H1 (cell line): ENCODE results near the gene FAM221B. TPM values are rescaled to one million over a fixed set of nuclear protein-coding genes. Genes with fewer than 3 reads are reported as not detected.

ENCODE experiments used
- CTCF ChIA-PET: fragments of 300-600 bp; sonication (Branson Sonifier 250); formaldehyde crosslinking; loops from one replicate; lab custom pipeline; 2021; ENCODE audit not compliant: partially characterized antibody; lab: Charles Lee
- POLR2A ChIA-PET: fragments of 300-600 bp; sonication (Branson Sonifier 250); formaldehyde crosslinking; loops from one replicate; lab custom pipeline; 2021; ENCODE audit warnings: inconsistent platforms; ENCODE audit not compliant: partially characterized antibody; lab: Charles Lee
- DNase-seq, 2 experiments: peaks; one replicate each; pipeline versions ENCODE4 v3.0.0 to v3.0.0-alpha.2; 2010 to 2022; ENCODE audit warnings: low spot score in 2 of 2, low read depth in 1 of 2, mixed read lengths in 1 of 2
- FAIRE-seq: peaks from 2 replicates; lab custom pipeline; 2011; peaks lifted over from hg19 to GRCh38; lab: Jason Lieb, UNC
- H2AFZ ChIP-seq: 2 replicates; pipeline ENCODE4 v1.8.1; 2012; ENCODE audit warnings: low read length, inconsistent platforms
- H2AK5ac ChIP-seq: 2 replicates; pipeline ENCODE4 v1.6.1; 2013; ENCODE audit warnings: low read depth, low read length
- H2BK120ac ChIP-seq: replicated peaks from 2 replicates; pipeline ENCODE3; 2013; ENCODE audit warnings: low read depth, low read length, inconsistent platforms
- H2BK12ac ChIP-seq: 2 replicates; pipeline ENCODE4 v1.6.1; 2013; ENCODE audit warnings: low read depth, low read length
- H2BK15ac ChIP-seq: 2 replicates; pipeline ENCODE4 v1.6.1; 2013; ENCODE audit warnings: low read length
- H2BK20ac ChIP-seq: 2 replicates; pipeline ENCODE4 v1.6.1; 2013; ENCODE audit warnings: low read length
- H2BK5ac ChIP-seq: 2 replicates; pipeline ENCODE4 v1.6.1; 2013; ENCODE audit warnings: low read depth, low read length
- H3K14ac ChIP-seq: 2 replicates; pipeline ENCODE4 v1.6.1; 2013; ENCODE audit warnings: inconsistent platforms; ENCODE audit not compliant: insufficient read length
- H3K18ac ChIP-seq: 2 replicates; pipeline ENCODE4 v1.6.1; 2013; ENCODE audit warnings: low read length; ENCODE audit errors: extremely low read depth
- H3K23ac ChIP-seq: 2 replicates; pipeline ENCODE4 v1.6.1; 2013; ENCODE audit warnings: inconsistent platforms; ENCODE audit not compliant: insufficient read length
- H3K23me2 ChIP-seq: 2 replicates; pipeline ENCODE4 v1.6.1; 2013; ENCODE audit warnings: low read depth, low read length
- H3K27ac ChIP-seq: 2 replicates; pipeline ENCODE4 v1.6.1; 2011; ENCODE audit warnings: low read depth, low read length, inconsistent platforms
- H3K27me3 ChIP-seq, 4 experiments: replicated peaks in 1 of 4; 1 replicate in 1 of 4; 2 replicates in 3 of 4; pipeline versions ENCODE4 v1.6.1 to v1.8.1; 2011 to 2013; ENCODE audit warnings: low read length in 3 of 4, mild to moderate bottlenecking in 3 of 4, inconsistent platforms in 2 of 4, mixed read lengths in 2 of 4, moderate library complexity in 1 of 4; ENCODE audit not compliant: control insufficient read depth in 3 of 4, insufficient read depth in 3 of 4; ENCODE audit errors: extremely low read depth in 1 of 4
- H3K36me3 ChIP-seq, 4 experiments: 2 replicates each; pipeline versions ENCODE4 v1.6.1 to v1.8.1; 2011 to 2013; ENCODE audit warnings: mild to moderate bottlenecking in 4 of 4, low read length in 3 of 4, moderate library complexity in 2 of 4, control low read depth in 1 of 4, inconsistent platforms in 1 of 4; ENCODE audit not compliant: insufficient read depth in 4 of 4, control insufficient read depth in 2 of 4
- H3K4ac ChIP-seq: replicated peaks from 2 replicates; pipeline ENCODE3; 2013; ENCODE audit warnings: low read length, low read depth, mixed read lengths, inconsistent platforms; ENCODE audit not compliant: insufficient read length
- H3K4me1 ChIP-seq, 4 experiments: replicated peaks in 1 of 4; 1 replicate in 1 of 4; 2 replicates in 3 of 4; pipeline versions ENCODE4 v1.6.1 to v1.8.1; 2011 to 2013; ENCODE audit warnings: low read length in 3 of 4, inconsistent platforms in 2 of 4, mixed read lengths in 1 of 4; ENCODE audit not compliant: insufficient read depth in 4 of 4, control insufficient read depth in 3 of 4
- H3K4me2 ChIP-seq, 2 experiments: 2 replicates each; pipeline versions ENCODE4 v1.6.1 to v1.8.1; 2011 to 2013; ENCODE audit warnings: low read depth in 2 of 2, low read length in 2 of 2, control low read depth in 1 of 2, inconsistent platforms in 1 of 2, mild to moderate bottlenecking in 1 of 2; ENCODE audit not compliant: insufficient read depth in 1 of 2
- H3K4me3 ChIP-seq, 4 experiments: fragments of 200-600, 300-600 bp in 1 of 4; sonication (generic), shearing (Covaris generic), sonication (Bioruptor Twin) in 1 of 4; 2 replicates each; pipeline versions ENCODE4 v1.5.1 to v1.8.1; 2011 to 2016; ENCODE audit warnings: low read length in 4 of 4, low read depth in 3 of 4, control low read depth in 2 of 4, inconsistent platforms in 2 of 4, mild to moderate bottlenecking in 2 of 4, mixed read lengths in 1 of 4, moderate library complexity in 1 of 4; ENCODE audit not compliant: insufficient read depth in 2 of 4; ENCODE audit errors: extremely low read depth in 1 of 4
- H3K56ac ChIP-seq: replicated peaks from 2 replicates; pipeline ENCODE3; 2013; ENCODE audit warnings: low read depth, mild to moderate bottlenecking, mixed read lengths, low read length, inconsistent platforms; ENCODE audit not compliant: insufficient read length
- H3K79me1 ChIP-seq: 2 replicates; pipeline ENCODE4 v1.6.1; 2013; ENCODE audit warnings: low read depth, low read length, control low read depth
- H3K79me2 ChIP-seq, 2 experiments: 2 replicates each; pipeline versions ENCODE4 v1.6.1 to v1.8.1; 2012 to 2013; ENCODE audit warnings: low read length in 2 of 2, mild to moderate bottlenecking in 2 of 2, inconsistent platforms in 1 of 2; ENCODE audit not compliant: insufficient read depth in 2 of 2, control insufficient read depth in 1 of 2
- H3K9ac ChIP-seq, 4 experiments: replicated peaks in 1 of 4; 1 replicate in 1 of 4; 2 replicates in 3 of 4; pipeline versions ENCODE4 v1.6.1 to v1.8.1; 2011 to 2013; ENCODE audit warnings: low read depth in 3 of 4, low read length in 3 of 4, control low read depth in 2 of 4, mild to moderate bottlenecking in 2 of 4, moderate library complexity in 2 of 4, inconsistent platforms in 1 of 4; ENCODE audit errors: extremely low read depth in 1 of 4
- H3K9me3 ChIP-seq, 2 experiments: 2 replicates each; pipeline versions ENCODE4 v1.6.1 to v1.8.1; 2012 to 2013; ENCODE audit warnings: mild to moderate bottlenecking in 2 of 2, moderate library complexity in 2 of 2, control low read depth in 1 of 2, inconsistent platforms in 1 of 2, low read depth in 1 of 2, low read length in 1 of 2, mixed read lengths in 1 of 2; ENCODE audit not compliant: insufficient read depth in 2 of 2
- H4K20me1 ChIP-seq, 2 experiments: replicated peaks in 1 of 2; 2 replicates each; pipeline versions ENCODE3 to v1.8.1; 2011 to 2013; ENCODE audit warnings: inconsistent platforms in 2 of 2, low read length in 2 of 2, mild to moderate bottlenecking in 1 of 2; ENCODE audit not compliant: insufficient read depth in 2 of 2, control insufficient read depth in 1 of 2
- H4K5ac ChIP-seq: 2 replicates; pipeline ENCODE4 v1.6.1; 2013; ENCODE audit warnings: low read length, low read depth, mixed read lengths, inconsistent platforms; ENCODE audit not compliant: insufficient read length
- H4K8ac ChIP-seq: 2 replicates; pipeline ENCODE4 v1.8.0; 2013; ENCODE audit warnings: mild to moderate bottlenecking, moderate library complexity, low read length, inconsistent platforms; ENCODE audit not compliant: insufficient read depth; ENCODE audit errors: extremely low read depth
- H4K91ac ChIP-seq: replicated peaks from 2 replicates; pipeline ENCODE3; 2013; ENCODE audit warnings: low read length, mixed read lengths, inconsistent platforms; ENCODE audit not compliant: insufficient read length
- BACH1 ChIP-seq: IDR thresholded peaks from 2 replicates; pipeline ENCODE4 v1.6.1; 2012; ENCODE audit warnings: low read length, improper control_type of control experiment
- CREB1 ChIP-seq: IDR thresholded peaks from 2 replicates; pipeline ENCODE4 v1.6.1; 2012; ENCODE audit warnings: inconsistent platforms
- EP300 ChIP-seq, 2 experiments: IDR thresholded peaks; 1 replicate in 1 of 2; 2 replicates in 1 of 2; pipeline ENCODE4 v1.6.1; 2011 to 2012; ENCODE audit warnings: low read depth in 2 of 2, low read length in 2 of 2, mild to moderate bottlenecking in 2 of 2, borderline replicate concordance in 1 of 2, inconsistent platforms in 1 of 2, moderate library complexity in 1 of 2
- HDAC2 ChIP-seq, 2 experiments: fragments of 300-600 bp in 1 of 2; sonication (generic) in 1 of 2; IDR thresholded peaks; 2 replicates each; pipeline ENCODE4 v1.6.1; 2011 to 2012; ENCODE audit warnings: low read depth in 2 of 2, low read length in 2 of 2, mild to moderate bottlenecking in 2 of 2, moderate library complexity in 2 of 2, borderline replicate concordance in 1 of 2, inconsistent platforms in 1 of 2
- JUND ChIP-seq: IDR thresholded peaks from 2 replicates; pipeline ENCODE4 v1.6.1; 2011; ENCODE audit warnings: mild to moderate bottlenecking, improper control_type of control experiment, low read length
- KDM1A ChIP-seq: fragments of 200-600, 300-600 bp; sonication (generic); IDR thresholded peaks from 2 replicates; pipeline ENCODE4 v1.7.1; 2016; ENCODE audit warnings: mild to moderate bottlenecking, low read length, borderline replicate concordance
- KDM5A ChIP-seq: fragments of 200-600 bp; IDR thresholded peaks from 2 replicates; pipeline ENCODE4 v1.7.1; 2012; ENCODE audit warnings: mild to moderate bottlenecking, low read length, inconsistent platforms, mixed read lengths
- NANOG ChIP-seq: IDR thresholded peaks from 2 replicates; pipeline ENCODE4 v1.6.1; 2011; ENCODE audit warnings: low read length, low read depth, mild to moderate bottlenecking, inconsistent platforms; ENCODE audit not compliant: insufficient read depth, poor library complexity, severe bottlenecking
- NRF1 ChIP-seq: IDR thresholded peaks from 2 replicates; pipeline ENCODE4 v1.6.1; 2011; ENCODE audit warnings: mild to moderate bottlenecking, low read depth, low read length, improper control_type of control experiment
- RFX5 ChIP-seq: IDR thresholded peaks from 2 replicates; pipeline ENCODE4 v1.6.1; 2011; ENCODE audit warnings: low read depth, low read length, improper control_type of control experiment, borderline replicate concordance
- SAP30 ChIP-seq: fragments of 300-600 bp; sonication (generic); IDR thresholded peaks from 2 replicates; pipeline ENCODE4 v1.7.1; 2012; ENCODE audit warnings: low read length, moderate library complexity, mild to moderate bottlenecking, inconsistent platforms; ENCODE audit not compliant: insufficient read depth, insufficient replicate concordance
- SP2 ChIP-seq: IDR thresholded peaks from 2 replicates; pipeline ENCODE4 v1.6.1; 2012; ENCODE audit warnings: mild to moderate bottlenecking, low read length, inconsistent platforms
- SUZ12 ChIP-seq: fragments of 200-600 bp; sonication (generic); IDR thresholded peaks from 2 replicates; pipeline ENCODE4 v1.6.1; 2012; ENCODE audit warnings: mild to moderate bottlenecking, inconsistent platforms, low read length, moderate library complexity, mixed read lengths
- TEAD4 ChIP-seq: IDR thresholded peaks from 2 replicates; pipeline ENCODE4 v1.6.1; 2012; ENCODE audit warnings: low read depth, low read length, inconsistent platforms, mixed read lengths
- WGBS, 2 experiments: shearing (Covaris generic) in 1 of 2; methylation state at CpG; one replicate each; pipeline versions ENCODE4 v1.1.6 to v1.1.7; 2013 to 2015; ENCODE audit warnings: low lambda C conversion rate in 2 of 2, mixed read lengths in 2 of 2, inconsistent platforms in 1 of 2, low coverage in 1 of 2, missing lambda C conversion rate in 1 of 2; ENCODE audit not compliant: insufficient replicate concordance in 2 of 2, insufficient coverage in 1 of 2, insufficient read length in 1 of 2; ENCODE audit errors: extremely low coverage in 1 of 2, missing lambda C conversion rate in 1 of 2; 5-methylcytosine and 5-hydroxymethylcytosine counted together
- polyA plus RNA-seq, 7 experiments: library from polyadenylated mRNA; depleted of rRNA in 3 of 7; stranded (reverse) in 5 of 7; unstranded in 2 of 7; fragments of >200 nt in 5 of 7; fragments of 200-250 nt in 2 of 7; gene quantifications; 1 replicate in 5 of 7; 2 replicates in 1 of 7; 4 replicates in 1 of 7; pipeline versions ENCODE4 v1.2.1 to v1.2.3, GENCODE V29; 2011 to 2013; ENCODE audit warnings: missing spikeins in 2 of 7, mixed read lengths in 2 of 7
- total RNA-seq: library from RNA; stranded (reverse); fragmentation: NEBNext Ultra II Directional; extraction: Animal tissue kit (Norgen Biotek cat#: 25700); gene quantifications from 2 replicates; pipeline ENCODE4 v1.2.1, GENCODE V29; 2021

Gene FAM221B
- total and polyA plus RNA-seq, 2 of the 8 experiments (the other 6 are each of a cell fraction or from before 2014, with no cell fraction given): not detected

- Histone ChIP-seq H3K23ac (no peak overlapping the region), H2BK15ac (no peak overlapping the region), H2AFZ (no peak overlapping the region), H3K4me3 (no peak overlapping the region), H3K27ac (no peak overlapping the region), H3K79me1 (no peaks in the 10 kb centered on the region), H3K79me2 (no peaks in the 10 kb centered on the region), H2BK5ac (no peak overlapping the region), H2BK20ac (no peak overlapping the region), H3K14ac (no peak overlapping the region), H3K36me3 (no peaks in the 10 kb centered on the region), H4K20me1 (no peaks in the 10 kb centered on the region), H4K91ac (no peak overlapping the region), H3K23me2 (no peaks in the 10 kb centered on the region), H2AK5ac (no peak overlapping the region), H3K18ac (no peak overlapping the region), H2BK12ac (no peak overlapping the region), H3K9me3 (no peaks in the 10 kb centered on the region), H3K4ac (no peak overlapping the region), H3K27me3 (no peaks in the 10 kb centered on the region), H4K5ac (no peak overlapping the region), H3K4me1 (peaks cover 0 to 6% (median 4%) of the 10 kb centered on the region in 4 experiments; a peak in 6 of 7 replicates), H3K9ac (no peak overlapping the region), H3K56ac (no peak overlapping the region), H2BK120ac (no peak overlapping the region), H4K8ac (no peak overlapping the region), H3K4me2 (no peak overlapping the region)
- ChIA-PET CTCF (interaction anchor here (1.2 to 3.2 kb wide), 3 partner anchors 9 to 114 kb away, joined by 3 to 12 read pairs (median 4); partner anchors contain the start of genes CCDC107 and RMRP), POLR2A (interaction anchor here (1.2 kb wide), 1 partner anchor 38 kb away, joined by 3 read pairs; no protein-coding TSS in a partner anchor)
- FAIRE-seq: no peak
- no peak for TF ChIP-seq TEAD4
- no peak for TF ChIP-seq HDAC2 (IDR thresholded peaks at IDR 0.05; ENCODE audit: borderline replicate concordance in 1 of 2, low read depth in 2 of 2, low read length in 2 of 2)
- no peak for TF ChIP-seq SAP30
- no peak for TF ChIP-seq EP300 (IDR thresholded peaks at IDR 0.05; ENCODE audit: borderline replicate concordance in 1 of 2, low read depth in 2 of 2, low read length in 2 of 2)
- TF ChIP-seq RFX5: no peak
- TF ChIP-seq JUND: no peak
- no peak for TF ChIP-seq SP2
- no peak for TF ChIP-seq SUZ12
- TF ChIP-seq NANOG: no peak
- TF ChIP-seq KDM5A: no peak
- TF ChIP-seq KDM1A: no peak
- no peak for TF ChIP-seq NRF1
- no peak for TF ChIP-seq CREB1
- no peak for TF ChIP-seq BACH1
- WGBS, 2 experiments: 95% methylated on average over 3 of the region's 3 CpGs; no CpG with 5 or more reads in 1 of the 2 experiments
- DNase-seq: no peak
Observed at GRCh38 chr9:35771943-35772342, 56.6 kb downstream of the FAM221B start.
